B cell (primary cell): ENCODE data around the gene CCPG1. TPM values are rescaled to one million over a fixed set of nuclear protein-coding genes. Genes with fewer than 3 reads are reported as not detected.

Experiments
- ATAC-seq: fragments of 200-7000 bp; cut with Tn5 transposase; one replicate; pipeline ENCODE4 v1.10.0; 2021; ENCODE audit warnings: low read depth, mild to moderate bottlenecking, moderate number of reproducible peaks, moderate library complexity
- CTCF ChIA-PET: fragments of 350-600 bp; sonication (Branson Sonifier 250); formaldehyde crosslinking; loops from one replicate; lab custom pipeline; 2021; ENCODE audit warnings: antibody characterized with exemption, inconsistent platforms; lab: Charles Lee
- POLR2A ChIA-PET: fragments of 350-600 bp; sonication (Branson Sonifier 250); formaldehyde crosslinking; loops from one replicate; lab custom pipeline; 2021; ENCODE audit warnings: antibody characterized with exemption; lab: Charles Lee
- DNase-seq: peaks from one replicate; pipeline ENCODE4 v3.0.0; 2013
- H2AFZ ChIP-seq: 2 replicates; pipeline ENCODE4 v1.6.1; 2012; ENCODE audit warnings: mild to moderate bottlenecking, low read depth, low read length; ENCODE audit not compliant: insufficient read depth, poor library complexity, severe bottlenecking
- H3K27ac ChIP-seq, 2 donors: 1 replicate in 1 of 2; 2 replicates in 1 of 2; pipeline ENCODE4 v1.5.1; 2012 to 2013; ENCODE audit warnings: low read length in 2 of 2, mild to moderate bottlenecking in 2 of 2, moderate library complexity in 1 of 2
- H3K27me3 ChIP-seq, 4 experiments: fragments of 200-600 bp in 1 of 4; sonication (generic) in 1 of 4; replicated peaks in 1 of 4; 1 replicate in 2 of 4; 2 replicates in 2 of 4; pipeline versions ENCODE4 v1.6.1 to v1.7.0; 2013 to 2016; ENCODE audit warnings: low read length in 3 of 4, mild to moderate bottlenecking in 2 of 4, mixed read lengths in 1 of 4, moderate library complexity in 1 of 4; ENCODE audit not compliant: insufficient read depth in 4 of 4, control insufficient read depth in 3 of 4; ENCODE audit errors: control extremely low read depth in 1 of 4
- H3K36me3 ChIP-seq, 2 experiments: replicated peaks in 1 of 2; 1 replicate in 1 of 2; 2 replicates in 1 of 2; pipeline versions ENCODE4 v1.6.1 to v1.7.1; 2013; ENCODE audit warnings: low read length in 1 of 2; ENCODE audit not compliant: insufficient read depth in 2 of 2, control insufficient read depth in 1 of 2; ENCODE audit errors: control extremely low read depth in 1 of 2, extremely low read depth in 1 of 2
- H3K4me1 ChIP-seq, 2 donors: fragments of 200-600 bp in 1 of 2; sonication (generic) in 1 of 2; 1 replicate in 1 of 2; 2 replicates in 1 of 2; pipeline versions ENCODE4 v1.5.1 to v1.6.1; 2013 to 2017; ENCODE audit warnings: low read length in 2 of 2; ENCODE audit not compliant: control insufficient read depth in 2 of 2, insufficient read depth in 2 of 2
- H3K4me2 ChIP-seq: replicated peaks from 2 replicates; pipeline ENCODE3; 2012; ENCODE audit warnings: mild to moderate bottlenecking, low read depth, low read length; ENCODE audit not compliant: poor library complexity, severe bottlenecking
- H3K4me3 ChIP-seq, 5 experiments: fragments of 200-600 bp in 1 of 5; sonication (generic) in 1 of 5; 1 replicate in 3 of 5; 2 replicates in 2 of 5; pipeline versions ENCODE4 v1.5.1 to v1.7.0; 2011 to 2016; ENCODE audit warnings: low read length in 4 of 5, mild to moderate bottlenecking in 4 of 5, low read depth in 2 of 5, control low read depth in 1 of 5, moderate library complexity in 1 of 5; ENCODE audit not compliant: insufficient read depth in 1 of 5; ENCODE audit errors: control extremely low read depth in 1 of 5, extremely low read depth in 1 of 5
- H3K79me2 ChIP-seq: fragments of 200-600 bp; sonication (generic); one replicate; pipeline ENCODE4 v1.6.0; 2016; ENCODE audit warnings: low read length; ENCODE audit not compliant: control insufficient read depth, insufficient read depth
- H3K9ac ChIP-seq: fragments of 200-600 bp; sonication (generic); 2 replicates; pipeline ENCODE4 v1.6.1; 2017; ENCODE audit warnings: mild to moderate bottlenecking, low read length, moderate library complexity
- H3K9me3 ChIP-seq, 3 donors: one replicate each; pipeline versions ENCODE4 v1.6.1 to v1.7.1; 2013; ENCODE audit warnings: low read length in 2 of 3; ENCODE audit not compliant: control insufficient read depth in 2 of 3, insufficient read depth in 1 of 3; ENCODE audit errors: control extremely low read depth in 1 of 3
- H4K20me1 ChIP-seq: 2 replicates; pipeline ENCODE4 v1.6.0; 2012; ENCODE audit warnings: mild to moderate bottlenecking, low read length; ENCODE audit not compliant: insufficient read depth, control insufficient read depth, poor library complexity, severe bottlenecking
- H3K27ac Mint-ChIP-seq: one replicate; pipeline ENCODE4 v1.8.0; 2021; ENCODE audit warnings: mixed read lengths
- H3K27me3 Mint-ChIP-seq: one replicate; pipeline ENCODE4 v1.8.0; 2021; ENCODE audit warnings: mixed read lengths
- H3K4me1 Mint-ChIP-seq: one replicate; pipeline ENCODE4 v1.8.0; 2021; ENCODE audit warnings: mixed read lengths
- H3K4me3 Mint-ChIP-seq: one replicate; pipeline ENCODE4 v1.8.0; 2021; ENCODE audit warnings: mixed read lengths
- H3K9me3 Mint-ChIP-seq: one replicate; pipeline ENCODE4 v1.8.0; 2022; ENCODE audit warnings: mixed read lengths; ENCODE audit not compliant: insufficient read depth
- CTCF ChIP-seq: fragments of 200-600 bp; IDR thresholded peaks from one replicate; pipeline ENCODE4 v1.8.0; 2022; ENCODE audit warnings: antibody characterized with exemption, mild to moderate bottlenecking
- EZH2 ChIP-seq: IDR thresholded peaks from 2 replicates; pipeline ENCODE4 v1.6.1; 2012; ENCODE audit warnings: borderline replicate concordance, low read depth, mild to moderate bottlenecking, moderate library complexity, low read length; ENCODE audit not compliant: insufficient read depth, poor library complexity, severe bottlenecking
- WGBS: methylation state at CpG from one replicate; pipeline ENCODE4 v1.1.5; 2013; ENCODE audit warnings: missing lambda C conversion rate; ENCODE audit not compliant: insufficient coverage; 5-methylcytosine and 5-hydroxymethylcytosine counted together
- intact Hi-C: fragments of 100-400 bp; cut with micrococcal nuclease; formaldehyde crosslinking; loops from one replicate; pipeline ENCODE4 v1.10.0; 2022
- polyA plus RNA-seq: library from polyadenylated mRNA; depleted of rRNA; stranded (reverse); fragments of >200 nt; gene quantifications from 2 replicates; pipeline ENCODE4 v1.2.3, GENCODE V29; 2012
- total RNA-seq, 2 donors: library from RNA; stranded (reverse); fragments of 120-200 nt in 1 of 2; gene quantifications; 1 replicate in 1 of 2; 2 replicates in 1 of 2; pipeline versions ENCODE4 v1.2.3 to v1.2.4, GENCODE V29; 2013 to 2022

Gene CCPG1
- total and polyA plus RNA-seq, 2 donors (not counting 1 experiment from before 2014, with no cell fraction given), result 3.5 to 32.1 TPM

DNA sequence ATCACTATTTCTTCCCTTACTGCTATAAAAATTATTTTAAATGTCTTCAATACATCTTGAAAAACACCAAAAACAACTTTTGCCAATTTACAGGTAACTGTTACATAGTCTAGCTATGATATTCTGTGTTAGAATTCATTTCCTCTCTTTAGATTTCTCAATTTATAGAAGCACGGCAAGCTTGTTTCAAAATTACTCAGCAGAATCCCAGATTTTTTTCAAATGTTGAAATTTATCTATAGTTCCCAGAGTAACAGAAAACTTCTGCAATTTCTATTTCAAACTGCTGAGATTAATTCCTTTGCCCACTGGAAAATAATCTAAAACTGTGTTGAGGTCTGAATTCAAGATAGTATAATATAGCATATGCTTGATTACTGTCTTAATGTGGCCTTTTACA, 41.2 kb downstream of the CCPG1 start:
- H3K9me3 Mint-ChIP-seq, result no peaks in the 10 kb centered on the region
- ChIA-PET CTCF (interaction anchor here (1.3 kb wide), 1 partner anchor 41 kb away, joined by 5 read pairs; the partner anchor contains the start of genes CCPG1 and PIERCE2), POLR2A (no interaction called here)
- H3K36me3 ChIP-seq, result peaks cover 0 to 30% of the 10 kb centered on the region in 2 experiments
- H3K27me3 ChIP-seq, result no peaks in the 10 kb centered on the region
- H3K4me2 ChIP-seq, result no peak overlapping the region
- no peak overlapping the region for H2AFZ ChIP-seq
- TF ChIP-seq EZH2 (no peak), CTCF (no peak)
- no peaks in the 10 kb centered on the region for H3K27me3 Mint-ChIP-seq
- H3K9ac ChIP-seq, result no peak overlapping the region
- no peak overlapping the region for H3K4me3 Mint-ChIP-seq
- DNase-seq, result no peak
- intact Hi-C loops, result no loop called here
- no CpG with 5 or more reads among the region's 1 CpG for WGBS
- no peaks in the 10 kb centered on the region for H3K9me3 ChIP-seq
- H3K27ac ChIP-seq, result no peak overlapping the region
- H3K4me1 Mint-ChIP-seq, result no peaks in the 10 kb centered on the region
- no peak overlapping the region for H3K27ac Mint-ChIP-seq
- no peaks in the 10 kb centered on the region for H3K79me2 ChIP-seq
- no peak overlapping the region for H3K4me3 ChIP-seq
- H4K20me1 ChIP-seq, result no peaks in the 10 kb centered on the region
- no peaks in the 10 kb centered on the region for H3K4me1 ChIP-seq
- no peak for ATAC-seq

- intact Hi-C loops, result no loop called here
- Mint-ChIP-seq H3K27me3 (no peaks in the 10 kb centered on the region), H3K27ac (no peak overlapping the region), H3K4me3 (no peak overlapping the region), H3K9me3 (no peaks in the 10 kb centered on the region), H3K4me1 (peaks cover 2% of the 10 kb centered on the region)
- CTCF ChIA-PET, result interaction anchor here (0.7 to 0.9 kb wide), 2 partner anchors 9 to 483 kb away, joined by 3 read pairs; no protein-coding TSS in a partner anchor
- POLR2A ChIA-PET, result no interaction called here
- Histone ChIP-seq H3K36me3 (peaks cover 3 to 6% of the 10 kb centered on the region in 2 experiments), H3K79me2 (no peaks in the 10 kb centered on the region), H3K4me3 (no peak overlapping the region), H3K9me3 (no peaks in the 10 kb centered on the region), H2AFZ (no peak overlapping the region), H3K4me2 (no peak overlapping the region), H3K4me1 (no peaks in the 10 kb centered on the region), H4K20me1 (no peaks in the 10 kb centered on the region), H3K9ac (no peak overlapping the region), H3K27me3 (no peaks in the 10 kb centered on the region), H3K27ac (no peak overlapping the region)
- 100% methylated on average over 2 of the region's 2 CpGs for WGBS
- no peak for DNase-seq
- TF ChIP-seq EZH2 (no peak), CTCF (no peak)
- no peak for ATAC-seq
These were observed 45.5 kb downstream of the CCPG1 start for GRCh38 chr15:55362641-55363040.
